Erythroblast (primary cell): ENCODE results near the gene COL16A1.

ENCODE experiments used
- GATA1 ChIP-seq: IDR thresholded peaks from 2 replicates; pipeline ENCODE4 v1.6.1; 2011; ENCODE audit warnings: low read depth, mild to moderate bottlenecking, control low read depth, low read length, moderate library complexity
- POLR2A ChIP-seq: IDR thresholded peaks from 2 replicates; pipeline ENCODE4 v1.6.1; 2011; ENCODE audit warnings: mild to moderate bottlenecking, low read length

- no peak for TF ChIP-seq POLR2A
- TF ChIP-seq GATA1: no peak
Observed at GRCh38 chr1:31679091-31679490, 24.7 kb downstream of the COL16A1 start.
